ENCODE results near the gene RPS21. TPM values are rescaled to one million over a fixed set of nuclear protein-coding genes. Genes with fewer than 3 reads are reported as not detected.
A peak's percentile ranks its signal among the peaks of the same experiment; 100 is the strongest.

Gene RPS21
- total RNA-seq, 1 experiment from 2014 or later, result 1,447 TPM

- DNase-seq (ENCODE audit: low read depth), result no peak
Observed at GRCh38 chr20:62396367-62397239, 9.7 kb downstream of the RPS21 start.

- no peak for DNase-seq (ENCODE audit: low read depth)
Observed at GRCh38 chr20:62398120-62398821, 11.4 kb downstream of the RPS21 start.

- no peak for DNase-seq (ENCODE audit: low read depth)
Observed at GRCh38 chr20:62400021-62400420, 13.1 kb downstream of the RPS21 start.

GRCh38 chr20:62400541-62400940, 13.6 kb downstream of the RPS21 start:
- DNase-seq (ENCODE audit: low read depth), result no peak

- DNase-seq (ENCODE audit: low read depth), result no peak
Observed at GRCh38 chr20:62401331-62401779, 14.5 kb downstream of the RPS21 start.

GRCh38 chr20:62402456-62403150, 15.7 kb downstream of the RPS21 start:
- DNase-seq (ENCODE audit: low read depth), result no peak

GRCh38 chr20:62403331-62403730, 16.4 kb downstream of the RPS21 start:
- no peak for DNase-seq (ENCODE audit: low read depth)

- no peak for DNase-seq (ENCODE audit: low read depth)
Observed at GRCh38 chr20:62404112-62404665, 17.3 kb downstream of the RPS21 start.

GRCh38 chr20:62404761-62405107, 17.8 kb downstream of the RPS21 start:
- no peak for DNase-seq (ENCODE audit: low read depth)

- DNase-seq (ENCODE audit: low read depth), result peak; percentile 58
Observed at GRCh38 chr20:62405108-62405980, 18.4 kb downstream of the RPS21 start.

- DNase-seq (ENCODE audit: low read depth), result no peak
Observed at GRCh38 chr20:62405981-62406513, 19.1 kb downstream of the RPS21 start.

GRCh38 chr20:62406635-62407176, 19.8 kb downstream of the RPS21 start:
- DNase-seq (ENCODE audit: low read depth), result no peak

- peak; percentile 90 for DNase-seq (ENCODE audit: low read depth)
Observed at GRCh38 chr20:62407221-62407992, 20.5 kb downstream of the RPS21 start, which contains the start of gene CABLES2. TSS of gene CABLES2 (minus strand) at chr20:62407285. CDS start at chr20:62407276, 9 bp downstream.

GRCh38 chr20:62408055-62408454, 21.2 kb downstream of the RPS21 start:
- DNase-seq (ENCODE audit: low read depth), result no peak

- no peak for DNase-seq (ENCODE audit: low read depth)
Observed at GRCh38 chr20:62408640-62409039, 21.7 kb downstream of the RPS21 start.

- no peak for DNase-seq (ENCODE audit: low read depth)
Observed at GRCh38 chr20:62409086-62409853, 22.4 kb downstream of the RPS21 start.

- no peak for DNase-seq (ENCODE audit: low read depth)
Observed at GRCh38 chr20:62409931-62410745, 23.2 kb downstream of the RPS21 start.

All from LHCN-M2 (cell line).